ENCODE measurements around the gene TENT5C. TPM values are rescaled to one million over a fixed set of nuclear protein-coding genes. Genes with fewer than 3 reads are reported as not detected.

TENT5C gene
- total and polyA plus RNA-seq, 9 of the 15 experiments (the other 6 are each of a cell fraction or from before 2014, with no cell fraction given) = 1.8 to 7.7 (median 4.0) TPM

DNA sequence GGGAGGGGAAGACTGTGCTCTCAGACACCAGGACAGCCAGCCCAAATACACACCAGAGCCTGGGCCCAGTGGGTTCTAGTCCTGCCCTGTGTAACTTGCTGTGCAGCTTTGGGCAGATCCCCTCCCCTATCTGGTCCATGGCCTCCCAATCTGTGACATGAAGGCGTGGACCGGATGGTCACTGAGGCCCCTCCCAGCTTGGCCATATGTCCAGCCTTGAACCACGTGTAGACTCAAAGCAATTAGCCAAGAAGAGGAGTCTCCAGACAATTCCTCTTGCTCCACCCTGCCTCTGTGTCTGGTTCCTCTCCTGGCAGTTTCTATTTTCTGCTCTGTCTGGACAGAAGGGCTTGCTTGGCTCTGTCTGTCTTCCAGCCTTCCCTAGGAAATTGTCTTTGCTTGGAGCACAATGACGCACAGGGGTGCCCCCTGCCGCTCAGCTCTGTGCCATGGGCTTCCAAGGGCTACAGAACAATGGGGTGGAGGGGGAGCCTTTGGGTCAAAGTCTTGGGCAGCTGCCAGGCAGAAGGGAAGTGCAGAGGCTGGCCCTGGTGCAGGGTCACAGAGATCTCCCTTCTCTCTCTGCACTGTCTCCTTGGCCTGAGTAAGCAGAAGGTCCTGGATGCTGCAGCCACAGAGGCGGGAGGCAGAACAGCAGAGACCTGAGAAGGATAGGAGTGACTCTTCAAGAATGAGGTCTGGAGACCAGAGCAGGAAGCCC lies 66.1 kb downstream of the TENT5C start (continued):
- TF ChIP-seq, protein P1, sequence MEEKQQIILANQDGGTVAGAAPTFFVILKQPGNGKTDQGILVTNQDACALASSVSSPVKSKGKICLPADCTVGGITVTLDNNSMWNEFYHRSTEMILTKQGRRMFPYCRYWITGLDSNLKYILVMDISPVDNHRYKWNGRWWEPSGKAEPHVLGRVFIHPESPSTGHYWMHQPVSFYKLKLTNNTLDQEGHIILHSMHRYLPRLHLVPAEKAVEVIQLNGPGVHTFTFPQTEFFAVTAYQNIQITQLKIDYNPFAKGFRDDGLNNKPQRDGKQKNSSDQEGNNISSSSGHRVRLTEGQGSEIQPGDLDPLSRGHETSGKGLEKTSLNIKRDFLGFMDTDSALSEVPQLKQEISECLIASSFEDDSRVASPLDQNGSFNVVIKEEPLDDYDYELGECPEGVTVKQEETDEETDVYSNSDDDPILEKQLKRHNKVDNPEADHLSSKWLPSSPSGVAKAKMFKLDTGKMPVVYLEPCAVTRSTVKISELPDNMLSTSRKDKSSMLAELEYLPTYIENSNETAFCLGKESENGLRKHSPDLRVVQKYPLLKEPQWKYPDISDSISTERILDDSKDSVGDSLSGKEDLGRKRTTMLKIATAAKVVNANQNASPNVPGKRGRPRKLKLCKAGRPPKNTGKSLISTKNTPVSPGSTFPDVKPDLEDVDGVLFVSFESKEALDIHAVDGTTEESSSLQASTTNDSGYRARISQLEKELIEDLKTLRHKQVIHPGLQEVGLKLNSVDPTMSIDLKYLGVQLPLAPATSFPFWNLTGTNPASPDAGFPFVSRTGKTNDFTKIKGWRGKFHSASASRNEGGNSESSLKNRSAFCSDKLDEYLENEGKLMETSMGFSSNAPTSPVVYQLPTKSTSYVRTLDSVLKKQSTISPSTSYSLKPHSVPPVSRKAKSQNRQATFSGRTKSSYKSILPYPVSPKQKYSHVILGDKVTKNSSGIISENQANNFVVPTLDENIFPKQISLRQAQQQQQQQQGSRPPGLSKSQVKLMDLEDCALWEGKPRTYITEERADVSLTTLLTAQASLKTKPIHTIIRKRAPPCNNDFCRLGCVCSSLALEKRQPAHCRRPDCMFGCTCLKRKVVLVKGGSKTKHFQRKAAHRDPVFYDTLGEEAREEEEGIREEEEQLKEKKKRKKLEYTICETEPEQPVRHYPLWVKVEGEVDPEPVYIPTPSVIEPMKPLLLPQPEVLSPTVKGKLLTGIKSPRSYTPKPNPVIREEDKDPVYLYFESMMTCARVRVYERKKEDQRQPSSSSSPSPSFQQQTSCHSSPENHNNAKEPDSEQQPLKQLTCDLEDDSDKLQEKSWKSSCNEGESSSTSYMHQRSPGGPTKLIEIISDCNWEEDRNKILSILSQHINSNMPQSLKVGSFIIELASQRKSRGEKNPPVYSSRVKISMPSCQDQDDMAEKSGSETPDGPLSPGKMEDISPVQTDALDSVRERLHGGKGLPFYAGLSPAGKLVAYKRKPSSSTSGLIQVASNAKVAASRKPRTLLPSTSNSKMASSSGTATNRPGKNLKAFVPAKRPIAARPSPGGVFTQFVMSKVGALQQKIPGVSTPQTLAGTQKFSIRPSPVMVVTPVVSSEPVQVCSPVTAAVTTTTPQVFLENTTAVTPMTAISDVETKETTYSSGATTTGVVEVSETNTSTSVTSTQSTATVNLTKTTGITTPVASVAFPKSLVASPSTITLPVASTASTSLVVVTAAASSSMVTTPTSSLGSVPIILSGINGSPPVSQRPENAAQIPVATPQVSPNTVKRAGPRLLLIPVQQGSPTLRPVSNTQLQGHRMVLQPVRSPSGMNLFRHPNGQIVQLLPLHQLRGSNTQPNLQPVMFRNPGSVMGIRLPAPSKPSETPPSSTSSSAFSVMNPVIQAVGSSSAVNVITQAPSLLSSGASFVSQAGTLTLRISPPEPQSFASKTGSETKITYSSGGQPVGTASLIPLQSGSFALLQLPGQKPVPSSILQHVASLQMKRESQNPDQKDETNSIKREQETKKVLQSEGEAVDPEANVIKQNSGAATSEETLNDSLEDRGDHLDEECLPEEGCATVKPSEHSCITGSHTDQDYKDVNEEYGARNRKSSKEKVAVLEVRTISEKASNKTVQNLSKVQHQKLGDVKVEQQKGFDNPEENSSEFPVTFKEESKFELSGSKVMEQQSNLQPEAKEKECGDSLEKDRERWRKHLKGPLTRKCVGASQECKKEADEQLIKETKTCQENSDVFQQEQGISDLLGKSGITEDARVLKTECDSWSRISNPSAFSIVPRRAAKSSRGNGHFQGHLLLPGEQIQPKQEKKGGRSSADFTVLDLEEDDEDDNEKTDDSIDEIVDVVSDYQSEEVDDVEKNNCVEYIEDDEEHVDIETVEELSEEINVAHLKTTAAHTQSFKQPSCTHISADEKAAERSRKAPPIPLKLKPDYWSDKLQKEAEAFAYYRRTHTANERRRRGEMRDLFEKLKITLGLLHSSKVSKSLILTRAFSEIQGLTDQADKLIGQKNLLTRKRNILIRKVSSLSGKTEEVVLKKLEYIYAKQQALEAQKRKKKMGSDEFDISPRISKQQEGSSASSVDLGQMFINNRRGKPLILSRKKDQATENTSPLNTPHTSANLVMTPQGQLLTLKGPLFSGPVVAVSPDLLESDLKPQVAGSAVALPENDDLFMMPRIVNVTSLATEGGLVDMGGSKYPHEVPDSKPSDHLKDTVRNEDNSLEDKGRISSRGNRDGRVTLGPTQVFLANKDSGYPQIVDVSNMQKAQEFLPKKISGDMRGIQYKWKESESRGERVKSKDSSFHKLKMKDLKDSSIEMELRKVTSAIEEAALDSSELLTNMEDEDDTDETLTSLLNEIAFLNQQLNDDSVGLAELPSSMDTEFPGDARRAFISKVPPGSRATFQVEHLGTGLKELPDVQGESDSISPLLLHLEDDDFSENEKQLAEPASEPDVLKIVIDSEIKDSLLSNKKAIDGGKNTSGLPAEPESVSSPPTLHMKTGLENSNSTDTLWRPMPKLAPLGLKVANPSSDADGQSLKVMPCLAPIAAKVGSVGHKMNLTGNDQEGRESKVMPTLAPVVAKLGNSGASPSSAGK (IDR thresholded peaks at IDR 0.05) = peak; percentile 50; the same call in 1 of the 2 replicates
- no peak for TF ChIP-seq MAFK (IDR thresholded peaks at IDR 0.05; ENCODE audit: low read length)
- TF ChIP-seq HMG20A (CRISPR knock-in tag; conservative IDR thresholded peaks at IDR 0.05) = no peak
- TF ChIP-seq KDM4B (IDR thresholded peaks at IDR 0.05; ENCODE audit: borderline replicate concordance in 2 of 2, low read depth in 1 of 2) = peak in 1 of 2 experiments; percentile 33; a peak in 1 of 4 replicates
- TF ChIP-seq ZNF507 (tag; conservative IDR thresholded peaks at IDR 0.05) = no peak
- TF ChIP-seq, protein P2, sequence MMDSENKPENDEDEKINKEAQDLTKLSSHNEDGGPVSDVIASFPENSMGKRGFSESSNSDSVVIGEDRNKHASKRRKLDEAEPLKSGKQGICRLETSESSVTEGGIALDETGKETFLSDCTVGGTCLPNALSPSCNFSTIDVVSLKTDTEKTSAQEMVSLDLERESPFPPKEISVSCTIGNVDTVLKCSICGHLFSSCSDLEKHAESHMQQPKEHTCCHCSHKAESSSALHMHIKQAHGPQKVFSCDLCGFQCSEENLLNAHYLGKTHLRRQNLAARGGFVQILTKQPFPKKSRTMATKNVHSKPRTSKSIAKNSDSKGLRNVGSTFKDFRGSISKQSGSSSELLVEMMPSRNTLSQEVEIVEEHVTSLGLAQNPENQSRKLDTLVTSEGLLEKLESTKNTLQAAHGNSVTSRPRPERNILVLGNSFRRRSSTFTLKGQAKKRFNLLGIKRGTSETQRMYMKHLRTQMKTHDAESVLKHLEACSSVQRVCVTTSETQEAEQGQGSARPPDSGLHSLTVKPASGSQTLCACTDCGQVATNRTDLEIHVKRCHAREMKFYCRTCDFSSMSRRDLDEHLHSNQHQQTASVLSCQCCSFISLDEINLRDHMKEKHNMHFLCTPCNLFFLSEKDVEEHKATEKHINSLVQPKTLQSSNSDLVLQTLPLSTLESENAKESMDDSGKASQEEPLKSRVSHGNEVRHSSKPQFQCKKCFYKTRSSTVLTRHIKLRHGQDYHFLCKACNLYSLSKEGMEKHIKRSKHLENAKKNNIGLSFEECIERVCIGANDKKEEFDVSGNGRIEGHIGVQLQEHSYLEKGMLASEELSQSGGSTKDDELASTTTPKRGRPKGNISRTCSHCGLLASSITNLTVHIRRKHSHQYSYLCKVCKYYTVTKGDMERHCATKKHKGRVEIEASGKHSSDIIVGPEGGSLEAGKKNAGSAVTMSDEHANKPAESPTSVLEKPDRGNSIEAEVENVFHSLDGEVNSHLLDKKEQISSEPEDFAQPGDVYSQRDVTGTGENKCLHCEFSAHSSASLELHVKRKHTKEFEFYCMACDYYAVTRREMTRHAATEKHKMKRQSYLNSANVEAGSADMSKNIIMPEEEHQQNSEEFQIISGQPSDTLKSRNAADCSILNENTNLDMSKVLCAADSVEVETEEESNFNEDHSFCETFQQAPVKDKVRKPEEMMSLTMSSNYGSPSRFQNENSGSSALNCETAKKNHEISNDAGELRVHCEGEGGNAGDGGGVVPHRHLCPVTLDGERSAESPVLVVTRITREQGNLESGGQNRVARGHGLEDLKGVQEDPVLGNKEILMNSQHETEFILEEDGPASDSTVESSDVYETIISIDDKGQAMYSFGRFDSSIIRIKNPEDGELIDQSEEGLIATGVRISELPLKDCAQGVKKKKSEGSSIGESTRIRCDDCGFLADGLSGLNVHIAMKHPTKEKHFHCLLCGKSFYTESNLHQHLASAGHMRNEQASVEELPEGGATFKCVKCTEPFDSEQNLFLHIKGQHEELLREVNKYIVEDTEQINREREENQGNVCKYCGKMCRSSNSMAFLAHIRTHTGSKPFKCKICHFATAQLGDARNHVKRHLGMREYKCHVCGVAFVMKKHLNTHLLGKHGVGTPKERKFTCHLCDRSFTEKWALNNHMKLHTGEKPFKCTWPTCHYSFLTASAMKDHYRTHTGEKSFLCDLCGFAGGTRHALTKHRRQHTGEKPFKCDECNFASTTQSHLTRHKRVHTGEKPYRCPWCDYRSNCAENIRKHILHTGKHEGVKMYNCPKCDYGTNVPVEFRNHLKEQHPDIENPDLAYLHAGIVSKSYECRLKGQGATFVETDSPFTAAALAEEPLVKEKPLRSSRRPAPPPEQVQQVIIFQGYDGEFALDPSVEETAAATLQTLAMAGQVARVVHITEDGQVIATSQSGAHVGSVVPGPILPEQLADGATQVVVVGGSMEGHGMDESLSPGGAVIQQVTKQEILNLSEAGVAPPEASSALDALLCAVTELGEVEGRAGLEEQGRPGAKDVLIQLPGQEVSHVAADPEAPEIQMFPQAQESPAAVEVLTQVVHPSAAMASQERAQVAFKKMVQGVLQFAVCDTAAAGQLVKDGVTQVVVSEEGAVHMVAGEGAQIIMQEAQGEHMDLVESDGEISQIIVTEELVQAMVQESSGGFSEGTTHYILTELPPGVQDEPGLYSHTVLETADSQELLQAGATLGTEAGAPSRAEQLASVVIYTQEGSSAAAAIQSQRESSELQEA (IDR thresholded peaks at IDR 0.05; ENCODE audit: low read depth) = no peak

All from K562 (cell line).